Measurements from ENCODE around the gene GDF9. TPM values are rescaled to one million over a fixed set of nuclear protein-coding genes. Genes with fewer than 3 reads are reported as not detected.
"Not testable (repeated sequence)": the region's sequence is repeated elsewhere in the genome, so short reads cannot be mapped to it uniquely, and the experiment has no call there.

Gene GDF9
- total RNA-seq, 4 donors from 2014 or later: 0.27 to 0.33 TPM; not detected in 2

DNA sequence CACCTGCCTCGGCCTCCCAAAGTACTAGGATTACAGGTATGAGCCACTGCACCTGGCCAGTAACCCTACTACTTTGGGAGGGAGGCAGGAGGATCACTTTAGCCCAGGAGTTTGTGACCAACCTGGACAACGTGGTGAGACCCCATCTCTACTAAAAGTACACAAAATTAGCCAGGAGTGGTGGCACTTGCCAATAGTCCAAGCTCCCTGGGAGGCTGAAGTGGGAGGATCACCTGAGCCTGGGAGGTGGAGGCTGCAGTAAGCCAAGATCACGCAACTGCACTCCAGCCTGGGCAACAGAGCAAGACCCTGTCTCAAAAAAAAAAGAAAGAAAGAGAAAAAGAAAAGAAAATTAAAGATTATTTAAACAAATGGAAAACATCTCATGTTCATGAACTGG lies 10.3 kb downstream of the GDF9 start:
- intact Hi-C loops (cut with DNase I): no loop called here
- TF ChIP-seq, protein P1, sequence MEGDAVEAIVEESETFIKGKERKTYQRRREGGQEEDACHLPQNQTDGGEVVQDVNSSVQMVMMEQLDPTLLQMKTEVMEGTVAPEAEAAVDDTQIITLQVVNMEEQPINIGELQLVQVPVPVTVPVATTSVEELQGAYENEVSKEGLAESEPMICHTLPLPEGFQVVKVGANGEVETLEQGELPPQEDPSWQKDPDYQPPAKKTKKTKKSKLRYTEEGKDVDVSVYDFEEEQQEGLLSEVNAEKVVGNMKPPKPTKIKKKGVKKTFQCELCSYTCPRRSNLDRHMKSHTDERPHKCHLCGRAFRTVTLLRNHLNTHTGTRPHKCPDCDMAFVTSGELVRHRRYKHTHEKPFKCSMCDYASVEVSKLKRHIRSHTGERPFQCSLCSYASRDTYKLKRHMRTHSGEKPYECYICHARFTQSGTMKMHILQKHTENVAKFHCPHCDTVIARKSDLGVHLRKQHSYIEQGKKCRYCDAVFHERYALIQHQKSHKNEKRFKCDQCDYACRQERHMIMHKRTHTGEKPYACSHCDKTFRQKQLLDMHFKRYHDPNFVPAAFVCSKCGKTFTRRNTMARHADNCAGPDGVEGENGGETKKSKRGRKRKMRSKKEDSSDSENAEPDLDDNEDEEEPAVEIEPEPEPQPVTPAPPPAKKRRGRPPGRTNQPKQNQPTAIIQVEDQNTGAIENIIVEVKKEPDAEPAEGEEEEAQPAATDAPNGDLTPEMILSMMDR (IDR thresholded peaks at IDR 0.05): no peak
- TF ChIP-seq POLR2A (IDR thresholded peaks at IDR 0.05): no peak
- Histone ChIP-seq H3K36me3 (no peaks in the 10 kb centered on the region), H3K27ac (no peak overlapping the region), H3K4me1 (no peaks in the 10 kb centered on the region), H3K9me3 (no peaks in the 10 kb centered on the region), H3K4me3 (replicated peaks in 1 of 3) (no peak overlapping the region), H3K27me3 (no peaks in the 10 kb centered on the region)
- no peak for DNase-seq
- 84 to 93% methylated on average over 3 of the region's 3 CpGs for WGBS, 2 donors

DNA sequence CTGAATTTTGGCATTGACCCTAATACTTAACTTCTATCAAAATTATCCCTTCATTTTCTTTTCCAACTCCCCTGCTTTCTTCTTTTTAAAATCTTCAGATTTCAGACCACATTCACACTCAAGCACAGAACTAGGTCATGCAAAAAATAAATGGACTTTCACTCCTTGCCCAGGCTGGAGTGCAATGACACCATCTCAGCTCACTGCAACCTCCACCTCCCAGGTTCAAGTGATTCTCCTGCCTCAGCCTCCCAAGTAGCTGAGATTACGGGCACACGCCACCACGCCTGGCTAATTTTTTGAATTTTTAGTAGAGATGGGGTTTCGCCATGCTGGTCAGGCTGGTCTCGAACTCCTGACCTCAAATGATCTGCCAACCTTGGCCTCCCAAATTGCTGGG lies 11.3 kb downstream of the GDF9 start:
- intact Hi-C loops (cut with DNase I); H3K27ac ChIP-seq; H3K27me3 ChIP-seq; H3K4me1 ChIP-seq; H3K36me3 ChIP-seq; DNase-seq; H3K9me3 ChIP-seq; H3K4me3 ChIP-seq (replicated peaks in 1 of 3): not testable (repeated sequence)
- 97 to 100% methylated on average over 5 of the region's 5 CpGs for WGBS, 2 donors

DNA sequence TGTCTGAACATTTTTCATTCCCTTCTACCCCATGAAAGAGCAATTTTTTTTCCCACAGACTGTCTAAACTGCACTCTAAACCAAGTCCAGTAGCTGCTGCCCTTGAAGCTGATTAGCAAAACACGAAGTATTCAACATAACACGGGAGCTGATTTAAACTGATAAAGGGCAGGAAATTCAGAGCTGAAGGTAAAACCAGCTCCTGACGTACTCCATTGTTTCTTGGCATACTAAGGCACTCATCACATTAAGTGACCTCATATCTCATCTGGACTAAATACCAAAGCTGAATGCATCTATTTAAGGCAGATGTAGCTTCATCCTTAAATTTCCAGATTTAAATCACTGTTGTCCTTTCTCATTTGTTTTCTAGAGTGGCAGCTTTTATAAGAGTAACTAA lies 12.0 kb downstream of the GDF9 start:
- TF ChIP-seq POLR2A (IDR thresholded peaks at IDR 0.05): no peak
- TF ChIP-seq, protein P1 (IDR thresholded peaks at IDR 0.05): no peak
- intact Hi-C loops (cut with DNase I): no loop called here
- WGBS, 2 donors: 16 to 27% methylated on average over 3 of the region's 3 CpGs

DNA sequence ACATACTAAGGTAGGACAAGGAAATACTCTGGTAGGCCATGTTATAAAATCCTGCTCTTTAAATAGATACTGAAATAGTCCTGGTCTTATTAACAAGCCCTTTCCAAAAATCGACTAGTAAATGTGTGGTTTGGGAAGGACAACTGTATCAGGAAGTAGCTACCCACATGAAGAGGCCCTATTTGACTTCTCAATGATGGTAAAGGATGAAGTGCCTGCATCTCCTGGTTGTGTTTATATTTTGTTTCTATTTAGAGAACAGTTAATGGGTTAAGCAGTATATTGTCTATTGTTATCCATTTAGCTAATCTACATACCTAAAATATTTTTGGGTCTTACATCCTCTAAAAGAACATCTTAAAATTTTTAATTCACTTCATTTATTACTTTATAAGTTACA lies 12.5 kb downstream of the GDF9 start:
- H3K27me3 ChIP-seq: no peaks in the 10 kb centered on the region
- H3K27ac ChIP-seq: no peak overlapping the region
- no peaks in the 10 kb centered on the region for H3K36me3 ChIP-seq
- intact Hi-C loops (cut with DNase I): no loop called here
- no peak for DNase-seq
- no peak overlapping the region for H3K4me3 ChIP-seq (replicated peaks in 1 of 3)
- WGBS, 2 donors: 17 to 23% methylated on average over 1 of the region's 1 CpG
- TF ChIP-seq, protein P1 (IDR thresholded peaks at IDR 0.05): no peak
- TF ChIP-seq POLR2A (IDR thresholded peaks at IDR 0.05): no peak
- H3K4me1 ChIP-seq: no peaks in the 10 kb centered on the region
- no peaks in the 10 kb centered on the region for H3K9me3 ChIP-seq

More for the DNA sequence above, 12.0 kb downstream of the GDF9 start:
- Histone ChIP-seq H3K27me3 (no peaks in the 10 kb centered on the region), H3K36me3 (no peaks in the 10 kb centered on the region), H3K27ac (no peak overlapping the region), H3K4me1 (no peaks in the 10 kb centered on the region), H3K9me3 (no peaks in the 10 kb centered on the region), H3K4me3 (replicated peaks in 1 of 3) (no peak overlapping the region)
- DNase-seq: no peak

DNA sequence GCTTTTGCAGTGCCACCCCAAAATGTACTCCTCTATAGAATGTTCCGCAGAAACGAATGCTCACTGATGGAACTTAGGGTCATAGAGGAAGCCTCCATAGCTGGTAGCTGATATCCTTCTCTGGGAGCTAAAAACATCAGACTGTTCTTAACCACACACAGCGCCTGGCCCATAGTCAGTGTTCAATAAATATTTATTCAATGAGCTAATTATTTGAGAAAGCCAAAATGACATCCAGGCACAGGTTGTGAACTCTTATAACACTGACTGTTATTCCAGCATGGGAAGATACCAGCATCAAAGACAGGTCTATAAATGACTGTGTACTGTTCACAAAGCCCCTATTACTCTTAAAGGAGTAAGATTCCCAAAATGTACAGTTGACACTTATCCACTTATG lies 12.9 kb downstream of the GDF9 start:
- DNase-seq: no peak
- intact Hi-C loops (cut with DNase I): no loop called here
- no peaks in the 10 kb centered on the region for H3K27me3 ChIP-seq
- TF ChIP-seq, protein P1 (IDR thresholded peaks at IDR 0.05): no peak
- TF ChIP-seq POLR2A (IDR thresholded peaks at IDR 0.05): no peak
- no peaks in the 10 kb centered on the region for H3K36me3 ChIP-seq
- no peaks in the 10 kb centered on the region for H3K9me3 ChIP-seq
- H3K4me1 ChIP-seq: no peaks in the 10 kb centered on the region
- no peak overlapping the region for H3K4me3 ChIP-seq (replicated peaks in 1 of 3)
- 90 to 95% methylated on average over 3 of the region's 3 CpGs for WGBS, 2 donors
- H3K27ac ChIP-seq: no peak overlapping the region

DNA sequence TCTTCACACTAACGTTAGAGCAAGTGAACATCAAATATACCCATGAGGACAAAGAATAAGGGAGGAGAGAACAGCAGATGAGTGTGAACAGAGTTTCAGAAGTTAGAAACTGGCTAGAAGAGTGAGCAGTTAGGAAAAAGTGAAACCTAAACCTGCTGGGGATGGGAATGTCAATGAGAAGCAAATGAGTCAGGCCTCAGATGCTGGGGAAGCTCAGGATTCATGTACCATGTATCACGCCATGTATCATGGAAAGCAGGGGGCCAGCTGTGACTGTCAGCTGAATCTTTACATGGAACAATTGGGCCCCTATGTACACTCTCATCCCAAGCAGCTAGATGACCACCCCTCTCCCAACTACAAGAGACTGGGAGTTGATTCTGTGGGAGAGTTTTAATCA lies 16.2 kb downstream of the GDF9 start:
- TF ChIP-seq, protein P1 (IDR thresholded peaks at IDR 0.05): no peak
- TF ChIP-seq POLR2A (IDR thresholded peaks at IDR 0.05): no peak
- intact Hi-C loops (cut with DNase I): no loop called here

More for the DNA sequence above, 16.2 kb downstream of the GDF9 start:
- H3K27me3 ChIP-seq: no peaks in the 10 kb centered on the region
- 80 to 85% methylated on average over 2 of the region's 2 CpGs for WGBS, 2 donors
- no peak overlapping the region for H3K27ac ChIP-seq
- no peak for DNase-seq
- no peaks in the 10 kb centered on the region for H3K9me3 ChIP-seq
- H3K4me3 ChIP-seq (replicated peaks in 1 of 3): no peak overlapping the region
- H3K4me1 ChIP-seq: no peaks in the 10 kb centered on the region
- no peaks in the 10 kb centered on the region for H3K36me3 ChIP-seq

Measured in thyroid gland (tissue), 4 donors.